ENCODE data around the gene MED12L. TPM values are rescaled to one million over a fixed set of nuclear protein-coding genes. Genes with fewer than 3 reads are reported as not detected.

MED12L gene
- polyA plus RNA-seq, 1 of the 3 experiments (the other 2 are of a cell fraction) = 0.03 TPM

DNA sequence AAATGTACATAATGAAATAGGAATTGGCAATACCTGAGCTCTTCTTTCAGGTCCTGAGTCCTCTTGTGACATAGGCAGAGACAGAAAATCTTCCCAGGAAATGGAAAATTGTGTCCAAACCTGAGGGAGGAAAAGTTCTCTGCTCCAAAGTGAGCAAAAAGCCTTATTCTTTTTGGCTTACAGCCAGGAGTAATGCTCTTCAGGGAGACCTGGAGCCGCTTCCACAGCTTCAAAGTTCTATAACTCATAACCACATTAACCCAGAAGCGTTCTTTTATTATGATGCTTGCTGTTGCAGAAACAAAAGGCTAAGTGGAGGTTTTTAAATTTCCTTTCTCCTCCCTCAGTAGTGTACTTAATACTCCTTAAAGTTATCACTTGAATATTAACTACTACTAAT lies 374.8 kb downstream of the MED12L start:
- DNase-seq = no peak
- Histone ChIP-seq H3F3A (replicated peaks; ENCODE audit: insufficient read depth) (peaks cover 3% of the 10 kb centered on the region), H3K9ac (no peak overlapping the region), H3K79me2 (ENCODE audit: insufficient read depth) (no peaks in the 10 kb centered on the region), H3K4me1 (ENCODE audit: control insufficient read depth in 1 of 2, insufficient read depth in 2 of 2, low read depth in 1 of 2, low read length in 1 of 2) (no peaks in the 10 kb centered on the region; a peak in 1 of 4 replicates), H2AFZ (ENCODE audit: low read depth) (no peak overlapping the region), H3K27me3 (ENCODE audit: insufficient read depth) (peaks cover 10% of the 10 kb centered on the region; the same call in 1 of the 2 replicates), H3K27ac (ENCODE audit: low read depth in 2 of 2, low read length in 1 of 2) (no peak overlapping the region), H3K4me3 (ENCODE audit: low read depth in 2 of 2, low read length in 1 of 2) (peak overlapping the region in 1 of 2 experiments; percentile 12; a peak in 1 of 4 replicates), H3K9me2 (no peaks in the 10 kb centered on the region), H3K36me3 (replicated peaks in 1 of 2; ENCODE audit: control insufficient read depth in 1 of 2, insufficient read depth in 2 of 2, low read length in 1 of 2) (no peaks in the 10 kb centered on the region), H3K9me3 (no peaks in the 10 kb centered on the region), H4K20me1 (ENCODE audit: insufficient read depth) (no peaks in the 10 kb centered on the region), H3K4me2 (no peak overlapping the region)
- CTCF ChIA-PET = interaction anchor here (0.8 to 4.9 kb wide), 3 partner anchors 9 to 20 kb away, joined by 3 to 22 read pairs (median 5); no protein-coding TSS in a partner anchor
- POLR2A ChIA-PET = no interaction called here
- TF ChIP-seq RFX5 (IDR thresholded peaks at IDR 0.05; ENCODE audit: low read length) = no peak
- TF ChIP-seq MEF2A (IDR thresholded peaks at IDR 0.05; ENCODE audit: borderline replicate concordance, low read depth) = no peak
- TF ChIP-seq CHD2 (IDR thresholded peaks at IDR 0.05; ENCODE audit: low read length, partially characterized antibody) = no peak
- TF ChIP-seq, protein P1, sequence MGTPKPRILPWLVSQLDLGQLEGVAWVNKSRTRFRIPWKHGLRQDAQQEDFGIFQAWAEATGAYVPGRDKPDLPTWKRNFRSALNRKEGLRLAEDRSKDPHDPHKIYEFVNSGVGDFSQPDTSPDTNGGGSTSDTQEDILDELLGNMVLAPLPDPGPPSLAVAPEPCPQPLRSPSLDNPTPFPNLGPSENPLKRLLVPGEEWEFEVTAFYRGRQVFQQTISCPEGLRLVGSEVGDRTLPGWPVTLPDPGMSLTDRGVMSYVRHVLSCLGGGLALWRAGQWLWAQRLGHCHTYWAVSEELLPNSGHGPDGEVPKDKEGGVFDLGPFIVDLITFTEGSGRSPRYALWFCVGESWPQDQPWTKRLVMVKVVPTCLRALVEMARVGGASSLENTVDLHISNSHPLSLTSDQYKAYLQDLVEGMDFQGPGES (IDR thresholded peaks at IDR 0.05; ENCODE audit: low read depth, low read length) = no peak
- TF ChIP-seq, protein P2, sequence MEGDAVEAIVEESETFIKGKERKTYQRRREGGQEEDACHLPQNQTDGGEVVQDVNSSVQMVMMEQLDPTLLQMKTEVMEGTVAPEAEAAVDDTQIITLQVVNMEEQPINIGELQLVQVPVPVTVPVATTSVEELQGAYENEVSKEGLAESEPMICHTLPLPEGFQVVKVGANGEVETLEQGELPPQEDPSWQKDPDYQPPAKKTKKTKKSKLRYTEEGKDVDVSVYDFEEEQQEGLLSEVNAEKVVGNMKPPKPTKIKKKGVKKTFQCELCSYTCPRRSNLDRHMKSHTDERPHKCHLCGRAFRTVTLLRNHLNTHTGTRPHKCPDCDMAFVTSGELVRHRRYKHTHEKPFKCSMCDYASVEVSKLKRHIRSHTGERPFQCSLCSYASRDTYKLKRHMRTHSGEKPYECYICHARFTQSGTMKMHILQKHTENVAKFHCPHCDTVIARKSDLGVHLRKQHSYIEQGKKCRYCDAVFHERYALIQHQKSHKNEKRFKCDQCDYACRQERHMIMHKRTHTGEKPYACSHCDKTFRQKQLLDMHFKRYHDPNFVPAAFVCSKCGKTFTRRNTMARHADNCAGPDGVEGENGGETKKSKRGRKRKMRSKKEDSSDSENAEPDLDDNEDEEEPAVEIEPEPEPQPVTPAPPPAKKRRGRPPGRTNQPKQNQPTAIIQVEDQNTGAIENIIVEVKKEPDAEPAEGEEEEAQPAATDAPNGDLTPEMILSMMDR (IDR thresholded peaks at IDR 0.05) = no peak
- TF ChIP-seq FOSL2 (IDR thresholded peaks at IDR 0.05; ENCODE audit: borderline replicate concordance, low read depth) = no peak
- no peak for TF ChIP-seq POLR2AphosphoS5 (IDR thresholded peaks at IDR 0.05; ENCODE audit: low read depth, low read length)
- no peak for TF ChIP-seq SIN3A (IDR thresholded peaks at IDR 0.05; ENCODE audit: borderline replicate concordance, low read depth, low read length)
- TF ChIP-seq GABPA (IDR thresholded peaks at IDR 0.05; ENCODE audit: low read depth) = no peak
- TF ChIP-seq, protein P3, sequence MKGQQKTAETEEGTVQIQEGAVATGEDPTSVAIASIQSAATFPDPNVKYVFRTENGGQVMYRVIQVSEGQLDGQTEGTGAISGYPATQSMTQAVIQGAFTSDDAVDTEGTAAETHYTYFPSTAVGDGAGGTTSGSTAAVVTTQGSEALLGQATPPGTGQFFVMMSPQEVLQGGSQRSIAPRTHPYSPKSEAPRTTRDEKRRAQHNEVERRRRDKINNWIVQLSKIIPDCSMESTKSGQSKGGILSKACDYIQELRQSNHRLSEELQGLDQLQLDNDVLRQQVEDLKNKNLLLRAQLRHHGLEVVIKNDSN (IDR thresholded peaks at IDR 0.05; ENCODE audit: borderline replicate concordance, low read depth) = no peak
- no peak for TF ChIP-seq TAF1 (IDR thresholded peaks at IDR 0.05; ENCODE audit: borderline replicate concordance, low read depth, low read length)
- no peak for TF ChIP-seq RXRA (IDR thresholded peaks at IDR 0.05; ENCODE audit: borderline replicate concordance, low read depth)
- TF ChIP-seq FOXM1 (IDR thresholded peaks at IDR 0.05; ENCODE audit: low read depth) = no peak
- no peak for TF ChIP-seq ZBTB33 (IDR thresholded peaks at IDR 0.05; ENCODE audit: borderline replicate concordance, low read depth)
- TF ChIP-seq FOXJ3 (CRISPR knock-in tag; IDR thresholded peaks at IDR 0.05) = no peak
- TF ChIP-seq EZH2phosphoT487 (IDR thresholded peaks at IDR 0.05; ENCODE audit: borderline replicate concordance, low read depth) = no peak
- TF ChIP-seq NFIC (IDR thresholded peaks at IDR 0.05; ENCODE audit: borderline replicate concordance) = no peak
- TF ChIP-seq GATA2 (CRISPR knock-in tag; IDR thresholded peaks at IDR 0.05) = no peak
- TF ChIP-seq, protein P4, sequence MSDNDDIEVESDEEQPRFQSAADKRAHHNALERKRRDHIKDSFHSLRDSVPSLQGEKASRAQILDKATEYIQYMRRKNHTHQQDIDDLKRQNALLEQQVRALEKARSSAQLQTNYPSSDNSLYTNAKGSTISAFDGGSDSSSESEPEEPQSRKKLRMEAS (IDR thresholded peaks at IDR 0.05; ENCODE audit: low read depth) = no peak
- TF ChIP-seq RCOR1 (IDR thresholded peaks at IDR 0.05; ENCODE audit: low read length) = no peak
- 28% methylated on average over 2 of the region's 2 CpGs for WGBS (ENCODE audit: low lambda C conversion rate)

All from SK-N-SH (cell line).